ENCODE results near the gene SDHAF3. TPM values are rescaled to one million over a fixed set of nuclear protein-coding genes. Genes with fewer than 3 reads are reported as not detected.

SDHAF3 gene
- total and polyA plus RNA-seq, 10 of the 15 experiments (the other 5 are each of a cell fraction or from before 2014, with no cell fraction given), result 24.3 to 124 (median 63.5) TPM

GRCh38 chr7:97079300-97079699, 38.2 kb upstream of the SDHAF3 start:
- H3K9ac ChIP-seq (ENCODE audit: control insufficient read depth, insufficient read depth, low read length), result no peak overlapping the region
- intact Hi-C loops (cut with micrococcal nuclease; ENCODE audit: unreplicated experiment) (no loop called here), in situ Hi-C loops (cut with MboI) (no loop called here)
- ATAC-seq, result peak; percentile 25; the same call in 1 of the 3 replicates
- RAD21 ChIA-PET (ENCODE audit: unreplicated experiment), result no interaction called here
- no peak for FAIRE-seq
- CTCF ChIA-PET, result interaction anchor here (1.3 kb wide), 2 partner anchors 9 to 15 kb away, joined by 3 to 6 read pairs; no protein-coding TSS in a partner anchor
- no peaks in the 10 kb centered on the region for H3K79me2 ChIP-seq (ENCODE audit: control insufficient read depth, insufficient read depth, low read length)
- no peak for DNase-seq (ENCODE audit: low read depth, low spot score)
- H3K9me3 ChIP-seq (replicated peaks; ENCODE audit: control insufficient read depth, insufficient read depth, low read length), result no peaks in the 10 kb centered on the region; the same call in 2 of the 3 replicates
- H3K27me3 ChIP-seq (replicated peaks in 1 of 2; ENCODE audit: control insufficient read depth in 2 of 2, insufficient read depth in 2 of 2, low read length in 1 of 2), result no peaks in the 10 kb centered on the region
- no peak overlapping the region for H2AFZ ChIP-seq (ENCODE audit: control insufficient read depth, low read depth, low read length)
- SMC1A ChIA-PET (ENCODE audit: uncharacterized antibody, unreplicated experiment), result interaction anchor here (0.9 kb wide), 1 partner anchor 15 kb away, joined by 3 read pairs; no protein-coding TSS in a partner anchor
- no TSS peak for BruUV-seq (replicated peaks)
- WGBS (ENCODE audit: insufficient coverage, insufficient replicate concordance, low lambda C conversion rate, missing lambda C conversion rate), result 39% methylated on average over 4 of the region's 4 CpGs
- H3K27ac ChIP-seq (ENCODE audit: control insufficient read depth, insufficient read depth), result no peak overlapping the region
- H4K20me1 ChIP-seq (ENCODE audit: control insufficient read depth, insufficient read depth), result no peaks in the 10 kb centered on the region
- POLR2A ChIA-PET, result no interaction called here
- H3K4me1 ChIP-seq (ENCODE audit: control insufficient read depth, insufficient read depth, low read length), result no peaks in the 10 kb centered on the region
- TF ChIP-seq CREM (IDR thresholded peaks at IDR 0.05; ENCODE audit: low read depth) (no peak), PKNOX1 (IDR thresholded peaks at IDR 0.05) (no peak), EP300 (IDR thresholded peaks at IDR 0.05; ENCODE audit: borderline replicate concordance in 1 of 2, control insufficient read depth in 1 of 2, low read depth in 2 of 2, low read length in 2 of 2) (no peak), ZBED1 (IDR thresholded peaks at IDR 0.05; ENCODE audit: borderline replicate concordance) (no peak), RUNX3 (IDR thresholded peaks at IDR 0.05; ENCODE audit: low read length) (no peak)
- no peak overlapping the region for H3K4me2 ChIP-seq (ENCODE audit: control insufficient read depth, insufficient read depth)
- H3K4me3 ChIP-seq, result no peak overlapping the region
- H3K36me3 ChIP-seq (ENCODE audit: control insufficient read depth in 2 of 2, insufficient read depth in 2 of 2, low read length in 1 of 2), result no peaks in the 10 kb centered on the region

Data from GM12878 (cell line).